ENCODE data around the gene ABLIM1. TPM values are rescaled to one million over a fixed set of nuclear protein-coding genes. Genes with fewer than 3 reads are reported as not detected.

Gene ABLIM1
- total and polyA plus RNA-seq, 2 of the 13 experiments (the other 11 are each of a cell fraction or from before 2014, with no cell fraction given), result 59.4 to 92.7 TPM

DNA sequence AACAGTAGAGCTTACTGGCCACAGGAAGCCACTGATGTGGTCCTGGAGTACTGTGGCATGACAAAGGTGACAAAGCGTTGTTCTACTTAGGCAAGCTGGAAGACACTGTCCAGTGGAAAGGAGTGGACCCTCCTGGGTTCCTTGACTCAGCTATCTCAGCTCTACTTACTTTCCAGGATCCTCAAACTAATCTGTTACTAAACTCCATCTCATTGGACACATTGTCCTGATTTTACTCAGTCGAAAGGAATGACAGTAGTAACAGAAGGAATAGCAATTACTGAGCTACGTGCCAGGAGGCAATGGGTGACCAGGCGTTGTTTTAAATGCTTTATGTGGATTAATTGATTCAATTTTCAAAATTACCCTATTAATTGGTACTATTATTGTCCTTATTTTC, 41.6 kb downstream of the ABLIM1 start (continued):
- TF ChIP-seq, protein P1, sequence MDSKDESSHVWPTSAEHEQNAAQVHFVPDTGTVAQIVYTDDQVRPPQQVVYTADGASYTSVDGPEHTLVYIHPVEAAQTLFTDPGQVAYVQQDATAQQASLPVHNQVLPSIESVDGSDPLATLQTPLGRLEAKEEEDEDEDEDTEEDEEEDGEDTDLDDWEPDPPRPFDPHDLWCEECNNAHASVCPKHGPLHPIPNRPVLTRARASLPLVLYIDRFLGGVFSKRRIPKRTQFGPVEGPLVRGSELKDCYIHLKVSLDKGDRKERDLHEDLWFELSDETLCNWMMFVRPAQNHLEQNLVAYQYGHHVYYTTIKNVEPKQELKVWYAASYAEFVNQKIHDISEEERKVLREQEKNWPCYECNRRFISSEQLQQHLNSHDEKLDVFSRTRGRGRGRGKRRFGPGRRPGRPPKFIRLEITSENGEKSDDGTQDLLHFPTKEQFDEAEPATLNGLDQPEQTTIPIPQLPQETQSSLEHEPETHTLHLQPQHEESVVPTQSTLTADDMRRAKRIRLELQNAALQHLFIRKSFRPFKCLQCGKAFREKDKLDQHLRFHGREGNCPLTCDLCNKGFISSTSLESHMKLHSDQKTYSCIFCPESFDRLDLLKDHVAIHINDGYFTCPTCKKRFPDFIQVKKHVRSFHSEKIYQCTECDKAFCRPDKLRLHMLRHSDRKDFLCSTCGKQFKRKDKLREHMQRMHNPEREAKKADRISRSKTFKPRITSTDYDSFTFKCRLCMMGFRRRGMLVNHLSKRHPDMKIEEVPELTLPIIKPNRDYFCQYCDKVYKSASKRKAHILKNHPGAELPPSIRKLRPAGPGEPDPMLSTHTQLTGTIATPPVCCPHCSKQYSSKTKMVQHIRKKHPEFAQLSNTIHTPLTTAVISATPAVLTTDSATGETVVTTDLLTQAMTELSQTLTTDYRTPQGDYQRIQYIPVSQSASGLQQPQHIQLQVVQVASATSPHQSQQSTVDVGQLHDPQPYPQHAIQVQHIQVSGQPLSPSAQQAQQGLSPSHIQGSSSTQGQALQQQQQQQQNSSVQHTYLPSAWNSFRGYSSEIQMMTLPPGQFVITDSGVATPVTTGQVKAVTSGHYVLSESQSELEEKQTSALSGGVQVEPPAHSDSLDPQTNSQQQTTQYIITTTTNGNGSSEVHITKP (CRISPR knock-in tag; IDR thresholded peaks at IDR 0.05; ENCODE audit: low read depth), result no peak
- TF ChIP-seq ZNF101 (CRISPR knock-in tag; IDR thresholded peaks at IDR 0.05; ENCODE audit: borderline replicate concordance, low read depth), result no peak
- TF ChIP-seq, protein P2, sequence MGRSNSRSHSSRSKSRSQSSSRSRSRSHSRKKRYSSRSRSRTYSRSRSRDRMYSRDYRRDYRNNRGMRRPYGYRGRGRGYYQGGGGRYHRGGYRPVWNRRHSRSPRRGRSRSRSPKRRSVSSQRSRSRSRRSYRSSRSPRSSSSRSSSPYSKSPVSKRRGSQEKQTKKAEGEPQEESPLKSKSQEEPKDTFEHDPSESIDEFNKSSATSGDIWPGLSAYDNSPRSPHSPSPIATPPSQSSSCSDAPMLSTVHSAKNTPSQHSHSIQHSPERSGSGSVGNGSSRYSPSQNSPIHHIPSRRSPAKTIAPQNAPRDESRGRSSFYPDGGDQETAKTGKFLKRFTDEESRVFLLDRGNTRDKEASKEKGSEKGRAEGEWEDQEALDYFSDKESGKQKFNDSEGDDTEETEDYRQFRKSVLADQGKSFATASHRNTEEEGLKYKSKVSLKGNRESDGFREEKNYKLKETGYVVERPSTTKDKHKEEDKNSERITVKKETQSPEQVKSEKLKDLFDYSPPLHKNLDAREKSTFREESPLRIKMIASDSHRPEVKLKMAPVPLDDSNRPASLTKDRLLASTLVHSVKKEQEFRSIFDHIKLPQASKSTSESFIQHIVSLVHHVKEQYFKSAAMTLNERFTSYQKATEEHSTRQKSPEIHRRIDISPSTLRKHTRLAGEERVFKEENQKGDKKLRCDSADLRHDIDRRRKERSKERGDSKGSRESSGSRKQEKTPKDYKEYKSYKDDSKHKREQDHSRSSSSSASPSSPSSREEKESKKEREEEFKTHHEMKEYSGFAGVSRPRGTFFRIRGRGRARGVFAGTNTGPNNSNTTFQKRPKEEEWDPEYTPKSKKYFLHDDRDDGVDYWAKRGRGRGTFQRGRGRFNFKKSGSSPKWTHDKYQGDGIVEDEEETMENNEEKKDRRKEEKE (IDR thresholded peaks at IDR 0.05), result no peak
- TF ChIP-seq, protein P3, sequence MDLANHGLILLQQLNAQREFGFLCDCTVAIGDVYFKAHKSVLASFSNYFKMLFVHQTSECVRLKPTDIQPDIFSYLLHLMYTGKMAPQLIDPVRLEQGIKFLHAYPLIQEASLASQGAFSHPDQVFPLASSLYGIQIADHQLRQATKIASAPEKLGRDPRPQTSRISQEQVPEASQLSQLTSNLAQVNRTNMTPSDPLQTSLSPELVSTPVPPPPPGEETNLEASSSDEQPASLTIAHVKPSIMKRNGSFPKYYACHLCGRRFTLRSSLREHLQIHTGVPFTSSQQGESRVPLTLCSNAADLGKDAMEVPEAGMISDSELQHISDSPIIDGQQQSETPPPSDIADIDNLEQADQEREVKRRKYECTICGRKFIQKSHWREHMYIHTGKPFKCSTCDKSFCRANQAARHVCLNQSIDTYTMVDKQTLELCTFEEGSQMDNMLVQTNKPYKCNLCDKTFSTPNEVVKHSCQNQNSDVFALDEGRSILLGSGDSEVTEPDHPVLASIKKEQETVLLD (CRISPR knock-in tag; IDR thresholded peaks at IDR 0.05; ENCODE audit: low read depth), result no peak
- no peak for TF ChIP-seq ZNF264 (CRISPR knock-in tag; IDR thresholded peaks at IDR 0.05)
- TF ChIP-seq SIX4 (CRISPR knock-in tag; IDR thresholded peaks at IDR 0.05), result no peak
- TF ChIP-seq JUND (CRISPR knock-in tag; IDR thresholded peaks at IDR 0.05), result no peak
- TF ChIP-seq, protein P4, sequence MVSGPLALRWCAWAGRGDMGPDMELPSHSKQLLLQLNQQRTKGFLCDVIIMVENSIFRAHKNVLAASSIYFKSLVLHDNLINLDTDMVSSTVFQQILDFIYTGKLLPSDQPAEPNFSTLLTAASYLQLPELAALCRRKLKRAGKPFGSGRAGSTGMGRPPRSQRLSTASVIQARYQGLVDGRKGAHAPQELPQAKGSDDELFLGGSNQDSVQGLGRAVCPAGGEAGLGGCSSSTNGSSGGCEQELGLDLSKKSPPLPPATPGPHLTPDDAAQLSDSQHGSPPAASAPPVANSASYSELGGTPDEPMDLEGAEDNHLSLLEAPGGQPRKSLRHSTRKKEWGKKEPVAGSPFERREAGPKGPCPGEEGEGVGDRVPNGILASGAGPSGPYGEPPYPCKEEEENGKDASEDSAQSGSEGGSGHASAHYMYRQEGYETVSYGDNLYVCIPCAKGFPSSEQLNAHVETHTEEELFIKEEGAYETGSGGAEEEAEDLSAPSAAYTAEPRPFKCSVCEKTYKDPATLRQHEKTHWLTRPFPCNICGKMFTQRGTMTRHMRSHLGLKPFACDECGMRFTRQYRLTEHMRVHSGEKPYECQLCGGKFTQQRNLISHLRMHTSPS (CRISPR knock-in tag; IDR thresholded peaks at IDR 0.05; ENCODE audit: low read depth), result no peak
- no peak for TF ChIP-seq ZSCAN31 (CRISPR knock-in tag; IDR thresholded peaks at IDR 0.05; ENCODE audit: low read depth)
- no peak for TF ChIP-seq PLRG1 (conservative IDR thresholded peaks at IDR 0.05)
- TF ChIP-seq, protein P5, sequence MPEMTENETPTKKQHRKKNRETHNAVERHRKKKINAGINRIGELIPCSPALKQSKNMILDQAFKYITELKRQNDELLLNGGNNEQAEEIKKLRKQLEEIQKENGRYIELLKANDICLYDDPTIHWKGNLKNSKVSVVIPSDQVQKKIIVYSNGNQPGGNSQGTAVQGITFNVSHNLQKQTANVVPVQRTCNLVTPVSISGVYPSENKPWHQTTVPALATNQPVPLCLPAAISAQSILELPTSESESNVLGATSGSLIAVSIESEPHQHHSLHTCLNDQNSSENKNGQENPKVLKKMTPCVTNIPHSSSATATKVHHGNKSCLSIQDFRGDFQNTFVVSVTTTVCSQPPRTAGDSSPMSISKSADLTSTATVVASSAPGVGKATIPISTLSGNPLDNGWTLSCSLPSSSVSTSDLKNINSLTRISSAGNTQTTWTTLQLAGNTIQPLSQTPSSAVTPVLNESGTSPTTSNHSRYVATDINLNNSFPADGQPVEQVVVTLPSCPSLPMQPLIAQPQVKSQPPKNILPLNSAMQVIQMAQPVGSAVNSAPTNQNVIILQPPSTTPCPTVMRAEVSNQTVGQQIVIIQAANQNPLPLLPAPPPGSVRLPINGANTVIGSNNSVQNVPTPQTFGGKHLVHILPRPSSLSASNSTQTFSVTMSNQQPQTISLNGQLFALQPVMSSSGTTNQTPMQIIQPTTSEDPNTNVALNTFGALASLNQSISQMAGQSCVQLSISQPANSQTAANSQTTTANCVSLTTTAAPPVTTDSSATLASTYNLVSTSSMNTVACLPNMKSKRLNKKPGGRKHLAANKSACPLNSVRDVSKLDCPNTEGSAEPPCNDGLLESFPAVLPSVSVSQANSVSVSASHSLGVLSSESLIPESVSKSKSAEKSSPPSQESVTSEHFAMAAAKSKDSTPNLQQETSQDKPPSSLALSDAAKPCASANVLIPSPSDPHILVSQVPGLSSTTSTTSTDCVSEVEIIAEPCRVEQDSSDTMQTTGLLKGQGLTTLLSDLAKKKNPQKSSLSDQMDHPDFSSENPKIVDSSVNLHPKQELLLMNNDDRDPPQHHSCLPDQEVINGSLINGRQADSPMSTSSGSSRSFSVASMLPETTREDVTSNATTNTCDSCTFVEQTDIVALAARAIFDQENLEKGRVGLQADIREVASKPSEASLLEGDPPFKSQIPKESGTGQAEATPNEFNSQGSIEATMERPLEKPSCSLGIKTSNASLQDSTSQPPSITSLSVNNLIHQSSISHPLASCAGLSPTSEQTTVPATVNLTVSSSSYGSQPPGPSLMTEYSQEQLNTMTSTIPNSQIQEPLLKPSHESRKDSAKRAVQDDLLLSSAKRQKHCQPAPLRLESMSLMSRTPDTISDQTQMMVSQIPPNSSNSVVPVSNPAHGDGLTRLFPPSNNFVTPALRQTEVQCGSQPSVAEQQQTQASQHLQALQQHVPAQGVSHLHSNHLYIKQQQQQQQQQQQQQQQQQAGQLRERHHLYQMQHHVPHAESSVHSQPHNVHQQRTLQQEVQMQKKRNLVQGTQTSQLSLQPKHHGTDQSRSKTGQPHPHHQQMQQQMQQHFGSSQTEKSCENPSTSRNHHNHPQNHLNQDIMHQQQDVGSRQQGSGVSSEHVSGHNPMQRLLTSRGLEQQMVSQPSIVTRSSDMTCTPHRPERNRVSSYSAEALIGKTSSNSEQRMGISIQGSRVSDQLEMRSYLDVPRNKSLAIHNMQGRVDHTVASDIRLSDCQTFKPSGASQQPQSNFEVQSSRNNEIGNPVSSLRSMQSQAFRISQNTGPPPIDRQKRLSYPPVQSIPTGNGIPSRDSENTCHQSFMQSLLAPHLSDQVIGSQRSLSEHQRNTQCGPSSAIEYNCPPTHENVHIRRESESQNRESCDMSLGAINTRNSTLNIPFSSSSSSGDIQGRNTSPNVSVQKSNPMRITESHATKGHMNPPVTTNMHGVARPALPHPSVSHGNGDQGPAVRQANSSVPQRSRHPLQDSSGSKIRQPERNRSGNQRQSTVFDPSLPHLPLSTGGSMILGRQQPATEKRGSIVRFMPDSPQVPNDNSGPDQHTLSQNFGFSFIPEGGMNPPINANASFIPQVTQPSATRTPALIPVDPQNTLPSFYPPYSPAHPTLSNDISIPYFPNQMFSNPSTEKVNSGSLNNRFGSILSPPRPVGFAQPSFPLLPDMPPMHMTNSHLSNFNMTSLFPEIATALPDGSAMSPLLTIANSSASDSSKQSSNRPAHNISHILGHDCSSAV (CRISPR knock-in tag; IDR thresholded peaks at IDR 0.05; ENCODE audit: borderline replicate concordance), result no peak

Measured in HepG2 (cell line).